ENCODE measurements around the gene HS6ST2.
A peak's percentile ranks its signal among the peaks of the same experiment; 100 is the strongest.

The HS6ST2 gene

DNA sequence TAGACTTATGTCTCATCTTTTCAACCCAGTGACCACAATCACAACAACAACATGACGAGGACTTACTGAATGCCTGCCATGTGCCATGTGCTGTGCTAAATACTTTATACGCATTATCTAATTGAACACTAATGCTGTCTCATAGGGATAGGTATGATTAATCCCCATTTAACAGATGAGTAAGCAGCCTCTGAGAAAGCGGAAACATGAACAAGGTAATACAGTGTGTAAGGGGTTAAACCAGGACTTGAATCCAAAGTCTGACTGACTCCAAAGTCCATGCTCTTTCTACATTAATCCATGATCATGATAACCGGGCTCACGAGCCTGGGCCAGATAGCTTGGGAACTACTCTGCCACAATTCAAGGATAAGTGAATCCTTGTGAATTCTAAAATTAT is 364.3 kb downstream of the HS6ST2 start:
- no peaks in the 10 kb centered on the region for H3K27me3 ChIP-seq (replicated peaks; ENCODE audit: insufficient read depth, low read length)
- H3K9ac ChIP-seq (ENCODE audit: low read length): no peak overlapping the region
- no peaks in the 10 kb centered on the region for H3K9me2 ChIP-seq (replicated peaks; ENCODE audit: insufficient read depth, low read length)
- no peak overlapping the region for H3K4me3 ChIP-seq (ENCODE audit: low read length)
- TF ChIP-seq EZH2phosphoT487 (IDR thresholded peaks at IDR 0.05; ENCODE audit: low read length) (no peak), CTCF (IDR thresholded peaks at IDR 0.05; ENCODE audit: low read length) (no peak), EZH2 (optimal IDR thresholded peaks at IDR 0.05; ENCODE audit: low read depth, low read length) (no peak)
- no peaks in the 10 kb centered on the region for H3F3A ChIP-seq (ENCODE audit: insufficient read depth, low read length)
- H3K79me2 ChIP-seq (ENCODE audit: low read length): no peaks in the 10 kb centered on the region
- no peaks in the 10 kb centered on the region for H3K4me1 ChIP-seq (ENCODE audit: low read length)
- H3K27ac ChIP-seq (ENCODE audit: low read length): no peak overlapping the region
- DNase-seq: no peak
- no peak overlapping the region for H3K4me2 ChIP-seq (ENCODE audit: low read depth, low read length)
- no peaks in the 10 kb centered on the region for H4K20me1 ChIP-seq (ENCODE audit: insufficient read depth, low read length)
- H2AFZ ChIP-seq (ENCODE audit: low read length): no peak overlapping the region
- no peaks in the 10 kb centered on the region for H3K9me3 ChIP-seq (replicated peaks; ENCODE audit: insufficient read depth, low read length)
- no peaks in the 10 kb centered on the region for H3K36me3 ChIP-seq (replicated peaks; ENCODE audit: insufficient read depth, low read length)

GRCh38 chrX:132592880-132593279 is 365.5 kb downstream of the HS6ST2 start:
- no peaks in the 10 kb centered on the region for H3K79me2 ChIP-seq (ENCODE audit: low read length)
- no peak overlapping the region for H3K4me2 ChIP-seq (ENCODE audit: low read depth, low read length)
- no peaks in the 10 kb centered on the region for H3K36me3 ChIP-seq (replicated peaks; ENCODE audit: insufficient read depth, low read length)
- TF ChIP-seq CTCF (IDR thresholded peaks at IDR 0.05; ENCODE audit: low read length): peak; percentile 47
- no peak for TF ChIP-seq EZH2 (optimal IDR thresholded peaks at IDR 0.05; ENCODE audit: low read depth, low read length)
- no peaks in the 10 kb centered on the region for H3K9me3 ChIP-seq (replicated peaks; ENCODE audit: insufficient read depth, low read length)
- no peak overlapping the region for H3K9ac ChIP-seq (ENCODE audit: low read length)
- H3K27ac ChIP-seq (ENCODE audit: low read length): no peak overlapping the region
- no peaks in the 10 kb centered on the region for H4K20me1 ChIP-seq (ENCODE audit: insufficient read depth, low read length)
- H2AFZ ChIP-seq (ENCODE audit: low read length): no peak overlapping the region
- no peaks in the 10 kb centered on the region for H3K27me3 ChIP-seq (replicated peaks; ENCODE audit: insufficient read depth, low read length)
- no peaks in the 10 kb centered on the region for H3K4me1 ChIP-seq (ENCODE audit: low read length)
- no peaks in the 10 kb centered on the region for H3K9me2 ChIP-seq (replicated peaks; ENCODE audit: insufficient read depth, low read length)
- H3K4me3 ChIP-seq (ENCODE audit: low read length): no peak overlapping the region
- H3F3A ChIP-seq (ENCODE audit: insufficient read depth, low read length): no peaks in the 10 kb centered on the region
- DNase-seq: peak; percentile 17

DNA sequence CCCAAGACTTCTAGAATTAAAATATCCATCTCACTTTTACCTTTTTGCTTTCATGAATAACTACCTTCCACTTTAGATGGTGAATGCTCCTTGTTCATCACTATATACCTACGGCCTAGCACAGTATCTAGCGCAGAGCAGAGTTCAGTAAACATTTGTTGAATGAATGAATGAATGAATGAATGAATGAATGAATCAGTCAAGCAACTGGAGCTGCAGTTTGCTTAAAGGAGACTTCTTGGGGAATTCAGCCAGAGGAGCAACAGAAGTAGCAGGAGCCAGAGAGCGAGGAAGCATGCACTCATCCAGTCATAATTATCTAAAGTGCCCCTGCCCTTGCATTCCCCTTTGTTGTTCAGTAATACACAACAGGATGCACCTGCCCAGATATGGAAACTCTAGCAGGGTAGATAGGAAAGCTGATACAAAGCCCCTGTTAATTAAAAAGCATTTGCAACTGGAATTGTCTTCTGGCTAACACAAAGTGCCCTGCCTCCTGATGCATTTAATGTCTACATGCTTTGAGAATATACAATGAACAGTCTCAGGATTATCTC is 366.6 kb downstream of the HS6ST2 start:
- Histone ChIP-seq H3K9ac (ENCODE audit: low read length) (no peak overlapping the region), H3K4me2 (ENCODE audit: low read depth, low read length) (no peak overlapping the region), H3K9me2 (replicated peaks; ENCODE audit: insufficient read depth, low read length) (no peaks in the 10 kb centered on the region), H3K79me2 (ENCODE audit: low read length) (no peaks in the 10 kb centered on the region), H3K9me3 (replicated peaks; ENCODE audit: insufficient read depth, low read length) (no peaks in the 10 kb centered on the region), H3K36me3 (replicated peaks; ENCODE audit: insufficient read depth, low read length) (no peaks in the 10 kb centered on the region), H4K20me1 (ENCODE audit: insufficient read depth, low read length) (no peaks in the 10 kb centered on the region), H3K4me1 (ENCODE audit: low read length) (no peaks in the 10 kb centered on the region), H3K27ac (ENCODE audit: low read length) (no peak overlapping the region), H3F3A (ENCODE audit: insufficient read depth, low read length) (no peaks in the 10 kb centered on the region), H2AFZ (ENCODE audit: low read length) (no peak overlapping the region), H3K4me3 (ENCODE audit: low read length) (no peak overlapping the region), H3K27me3 (replicated peaks; ENCODE audit: insufficient read depth, low read length) (no peaks in the 10 kb centered on the region)
- TF ChIP-seq CTCF (IDR thresholded peaks at IDR 0.05; ENCODE audit: low read length) (no peak), EZH2 (optimal IDR thresholded peaks at IDR 0.05; ENCODE audit: low read depth, low read length) (no peak), EZH2phosphoT487 (IDR thresholded peaks at IDR 0.05; ENCODE audit: low read length) (no peak)
- DNase-seq: no peak

All from MM.1S (cell line).